Measurements from ENCODE around the gene NFX1.
"Not testable (repeated sequence)": the region's sequence is repeated elsewhere in the genome, so short reads cannot be mapped to it uniquely, and the experiment has no call there.

NFX1 gene

GRCh38 chr9:33402371-33402770 is 112.1 kb downstream of the NFX1 start, which contains the start of gene AQP7:
AQP7 (minus strand) TSS chr9:33402568; CDS start chr9:33401262, 1,306 bp downstream.
- Mint-ChIP-seq H3K27ac (peak within 1 kb of the TSS; percentile 44), H3K27me3 (ENCODE audit: low read depth, poor library complexity) (peaks cover 27% of the 10 kb centered on the region), H3K4me1 (peaks cover 49% of the 10 kb centered on the region)
- H3K4me3 Mint-ChIP-seq; H3K36me3 Mint-ChIP-seq (ENCODE audit: low read depth); H3K9me3 Mint-ChIP-seq; DNase-seq: not testable (repeated sequence)

GRCh38 chr9:33403941-33404787 is 113.8 kb downstream of the NFX1 start:
- H3K4me1 Mint-ChIP-seq, result peaks cover 49% of the 10 kb centered on the region
- peak overlapping the region; percentile 89 for H3K27ac Mint-ChIP-seq
- no peaks in the 10 kb centered on the region for H3K36me3 Mint-ChIP-seq (ENCODE audit: low read depth)
- H3K27me3 Mint-ChIP-seq (ENCODE audit: low read depth, poor library complexity), result peaks cover 33% of the 10 kb centered on the region
- H3K4me3 Mint-ChIP-seq, result no peak overlapping the region
- no peak for TF ChIP-seq CTCF (IDR thresholded peaks at IDR 0.05)
- H3K9me3 Mint-ChIP-seq, result no peaks in the 10 kb centered on the region
- no peak for DNase-seq

- peaks cover 44% of the 10 kb centered on the region for H3K4me1 Mint-ChIP-seq
- no peak for TF ChIP-seq CTCF (IDR thresholded peaks at IDR 0.05)
- H3K36me3 Mint-ChIP-seq (ENCODE audit: low read depth), result no peaks in the 10 kb centered on the region
- no peak overlapping the region for H3K4me3 Mint-ChIP-seq
- no peaks in the 10 kb centered on the region for H3K9me3 Mint-ChIP-seq
- peaks cover 34% of the 10 kb centered on the region for H3K27me3 Mint-ChIP-seq (ENCODE audit: low read depth, poor library complexity)
- no peak overlapping the region for H3K27ac Mint-ChIP-seq
- no peak for DNase-seq
Measured at GRCh38 chr9:33404788-33405362, 114.6 kb downstream of the NFX1 start.

GRCh38 chr9:33407061-33407460 is 116.7 kb downstream of the NFX1 start:
- peaks cover 28% of the 10 kb centered on the region for H3K4me1 Mint-ChIP-seq
- no peak overlapping the region for H3K4me3 Mint-ChIP-seq
- TF ChIP-seq CTCF (IDR thresholded peaks at IDR 0.05), result no peak
- no peak overlapping the region for H3K27ac Mint-ChIP-seq
- DNase-seq, result no peak
- H3K9me3 Mint-ChIP-seq, result no peaks in the 10 kb centered on the region
- no peaks in the 10 kb centered on the region for H3K36me3 Mint-ChIP-seq (ENCODE audit: low read depth)
- peaks cover 21% of the 10 kb centered on the region for H3K27me3 Mint-ChIP-seq (ENCODE audit: low read depth, poor library complexity)

- TF ChIP-seq CTCF (IDR thresholded peaks at IDR 0.05), result no peak
- no peak overlapping the region for H3K4me3 Mint-ChIP-seq
Measured at GRCh38 chr9:33408087-33408486, 117.8 kb downstream of the NFX1 start.

GRCh38 chr9:33414268-33414667 is 124.0 kb downstream of the NFX1 start:
- no peaks in the 10 kb centered on the region for H3K36me3 Mint-ChIP-seq (ENCODE audit: low read depth)
- peak overlapping the region; percentile 79 for H3K27ac Mint-ChIP-seq
- peaks cover 28% of the 10 kb centered on the region for H3K27me3 Mint-ChIP-seq (ENCODE audit: low read depth, poor library complexity)
- H3K4me1 Mint-ChIP-seq, result peaks cover 34% of the 10 kb centered on the region
- no peak for TF ChIP-seq CTCF (IDR thresholded peaks at IDR 0.05)
- no peak for DNase-seq
- H3K9me3 Mint-ChIP-seq, result no peaks in the 10 kb centered on the region
- H3K4me3 Mint-ChIP-seq, result no peak overlapping the region

More at GRCh38 chr9:33408087-33408486, 117.8 kb downstream of the NFX1 start:
- H3K27me3 Mint-ChIP-seq (ENCODE audit: low read depth, poor library complexity), result peaks cover 21% of the 10 kb centered on the region
- no peaks in the 10 kb centered on the region for H3K9me3 Mint-ChIP-seq
- H3K36me3 Mint-ChIP-seq (ENCODE audit: low read depth), result no peaks in the 10 kb centered on the region
- peaks cover 20% of the 10 kb centered on the region for H3K4me1 Mint-ChIP-seq
- no peak overlapping the region for H3K27ac Mint-ChIP-seq
- DNase-seq, result no peak
